Gastrocnemius medialis (tissue), 4 donors: ENCODE data around the gene TRIM44.

Experiments
- POLR2A ChIP-seq, 2 donors: fragments of 450-650 bp; IDR thresholded peaks; one replicate each; pipeline ENCODE4 v1.6.1; 2017; ENCODE audit warnings: antibody characterized with exemption in 2 of 2, mild to moderate bottlenecking in 2 of 2, moderate library complexity in 2 of 2
- TF ChIP-seq, protein P1 (sequence below), 5 experiments: fragments of 450-650 bp in 3 of 5; fragments of 200-600 bp in 2 of 5; sonication (generic) in 2 of 5; IDR thresholded peaks in 4 of 5; conservative IDR thresholded peaks in 1 of 5; 1 replicate in 4 of 5; 2 replicates in 1 of 5; pipeline ENCODE4 v1.5.1; 2016 to 2019; ENCODE audit warnings: antibody characterized with exemption in 5 of 5, mild to moderate bottlenecking in 3 of 5, moderate library complexity in 3 of 5

DNA sequence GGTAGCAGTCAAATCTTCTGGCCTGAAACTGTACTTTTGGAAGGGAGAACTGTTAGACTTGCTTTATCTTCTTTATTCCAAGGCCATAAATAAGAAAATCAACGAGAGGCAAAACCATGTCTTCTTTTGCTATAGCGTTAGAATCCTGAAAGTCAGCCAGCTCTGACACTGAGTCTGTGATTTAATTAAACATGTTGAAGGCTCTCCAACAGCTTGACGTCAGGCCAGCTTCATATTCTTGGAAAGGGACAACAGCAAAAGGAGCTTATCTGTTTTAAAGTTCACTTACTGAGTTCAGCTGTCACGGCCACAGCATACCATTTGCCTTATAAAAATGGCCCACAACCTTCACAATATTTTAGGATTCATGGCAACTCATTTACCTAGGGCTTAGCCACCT lies 150.3 kb downstream of the TRIM44 start:
- TF ChIP-seq, protein P1, sequence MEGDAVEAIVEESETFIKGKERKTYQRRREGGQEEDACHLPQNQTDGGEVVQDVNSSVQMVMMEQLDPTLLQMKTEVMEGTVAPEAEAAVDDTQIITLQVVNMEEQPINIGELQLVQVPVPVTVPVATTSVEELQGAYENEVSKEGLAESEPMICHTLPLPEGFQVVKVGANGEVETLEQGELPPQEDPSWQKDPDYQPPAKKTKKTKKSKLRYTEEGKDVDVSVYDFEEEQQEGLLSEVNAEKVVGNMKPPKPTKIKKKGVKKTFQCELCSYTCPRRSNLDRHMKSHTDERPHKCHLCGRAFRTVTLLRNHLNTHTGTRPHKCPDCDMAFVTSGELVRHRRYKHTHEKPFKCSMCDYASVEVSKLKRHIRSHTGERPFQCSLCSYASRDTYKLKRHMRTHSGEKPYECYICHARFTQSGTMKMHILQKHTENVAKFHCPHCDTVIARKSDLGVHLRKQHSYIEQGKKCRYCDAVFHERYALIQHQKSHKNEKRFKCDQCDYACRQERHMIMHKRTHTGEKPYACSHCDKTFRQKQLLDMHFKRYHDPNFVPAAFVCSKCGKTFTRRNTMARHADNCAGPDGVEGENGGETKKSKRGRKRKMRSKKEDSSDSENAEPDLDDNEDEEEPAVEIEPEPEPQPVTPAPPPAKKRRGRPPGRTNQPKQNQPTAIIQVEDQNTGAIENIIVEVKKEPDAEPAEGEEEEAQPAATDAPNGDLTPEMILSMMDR (IDR thresholded peaks at IDR 0.05 in 4 of 5, conservative IDR thresholded peaks at IDR 0.05 in 1 of 5) = no peak
- TF ChIP-seq POLR2A (IDR thresholded peaks at IDR 0.05) = no peak
